ENCODE measurements around the gene KRTAP4-1. TPM values are rescaled to one million over a fixed set of nuclear protein-coding genes. Genes with fewer than 3 reads are reported as not detected.

The KRTAP4-1 gene
- polyA plus RNA-seq, 1 experiment = 0.12 TPM

DNA sequence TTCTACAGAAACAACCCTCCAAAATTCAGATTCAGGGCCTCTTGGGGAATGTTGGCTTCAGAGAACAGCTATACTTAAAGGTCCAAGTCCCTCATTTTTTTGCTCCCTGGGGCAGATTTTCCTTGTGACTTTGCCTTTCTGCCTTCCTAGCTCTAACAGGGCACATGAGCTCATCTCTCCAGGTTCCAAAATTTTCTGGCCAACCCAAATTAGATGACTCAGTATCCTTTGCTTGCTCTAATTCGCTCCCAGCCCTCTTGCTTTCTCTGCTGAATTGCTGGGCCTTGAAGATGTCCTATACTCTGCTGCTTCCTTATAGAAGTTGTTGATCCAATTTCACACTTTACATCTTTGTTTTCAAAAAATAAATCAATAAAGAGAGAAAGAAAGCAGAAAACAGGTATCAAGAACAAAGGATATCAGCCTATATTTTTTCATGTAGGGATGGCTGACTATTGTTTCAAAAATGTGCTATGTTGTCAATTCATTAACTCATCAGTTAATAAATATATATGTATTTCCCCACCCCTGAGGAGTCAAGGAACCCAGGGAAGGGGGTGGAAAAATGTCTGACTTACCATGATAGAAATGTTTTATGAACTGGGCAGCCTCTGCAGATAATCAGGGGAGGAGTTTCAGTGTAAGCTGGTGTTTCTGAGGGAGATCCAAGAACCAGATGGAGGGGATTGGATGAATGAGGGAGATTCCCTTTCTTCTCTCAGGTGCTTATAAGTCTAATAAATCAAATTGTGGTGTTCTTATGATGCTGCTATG, 5.7 kb downstream of the KRTAP4-1 start:
- POLR2A ChIA-PET = no interaction called here
- CTCF ChIA-PET = no interaction called here
- no peak for DNase-seq (ENCODE audit: low read depth)

DNA sequence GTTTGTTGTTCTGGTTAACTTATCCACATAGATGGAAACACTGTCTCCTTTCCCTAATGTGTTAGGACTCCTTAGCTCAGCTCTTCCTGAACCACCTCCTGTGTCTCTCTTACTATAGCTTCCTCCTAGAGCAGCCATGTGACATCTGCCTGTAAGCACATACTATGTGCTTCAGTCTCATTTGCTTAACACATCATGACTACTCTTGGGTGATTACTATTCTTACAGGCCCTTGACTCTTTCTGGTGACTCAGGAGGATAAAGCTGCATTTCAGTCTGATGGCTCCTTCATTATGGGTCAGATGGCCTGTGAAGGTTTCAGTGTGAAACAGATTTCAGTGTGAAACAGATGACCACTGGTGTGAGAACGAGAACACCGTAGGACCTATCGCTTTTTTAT, 6.4 kb downstream of the KRTAP4-1 start:
- Histone ChIP-seq H3K4me3 (ENCODE audit: low read depth, low read length) (no peak overlapping the region), H3K36me3 (ENCODE audit: control insufficient read depth, insufficient read depth, low read length) (no peaks in the 10 kb centered on the region), H3K27me3 (ENCODE audit: control insufficient read depth, insufficient read depth, low read length) (no peaks in the 10 kb centered on the region)
- POLR2A ChIA-PET = no interaction called here
- TF ChIP-seq, protein P1, sequence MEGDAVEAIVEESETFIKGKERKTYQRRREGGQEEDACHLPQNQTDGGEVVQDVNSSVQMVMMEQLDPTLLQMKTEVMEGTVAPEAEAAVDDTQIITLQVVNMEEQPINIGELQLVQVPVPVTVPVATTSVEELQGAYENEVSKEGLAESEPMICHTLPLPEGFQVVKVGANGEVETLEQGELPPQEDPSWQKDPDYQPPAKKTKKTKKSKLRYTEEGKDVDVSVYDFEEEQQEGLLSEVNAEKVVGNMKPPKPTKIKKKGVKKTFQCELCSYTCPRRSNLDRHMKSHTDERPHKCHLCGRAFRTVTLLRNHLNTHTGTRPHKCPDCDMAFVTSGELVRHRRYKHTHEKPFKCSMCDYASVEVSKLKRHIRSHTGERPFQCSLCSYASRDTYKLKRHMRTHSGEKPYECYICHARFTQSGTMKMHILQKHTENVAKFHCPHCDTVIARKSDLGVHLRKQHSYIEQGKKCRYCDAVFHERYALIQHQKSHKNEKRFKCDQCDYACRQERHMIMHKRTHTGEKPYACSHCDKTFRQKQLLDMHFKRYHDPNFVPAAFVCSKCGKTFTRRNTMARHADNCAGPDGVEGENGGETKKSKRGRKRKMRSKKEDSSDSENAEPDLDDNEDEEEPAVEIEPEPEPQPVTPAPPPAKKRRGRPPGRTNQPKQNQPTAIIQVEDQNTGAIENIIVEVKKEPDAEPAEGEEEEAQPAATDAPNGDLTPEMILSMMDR (IDR thresholded peaks at IDR 0.05; ENCODE audit: insufficient read depth, low read depth, low read length) = no peak
- CTCF ChIA-PET = no interaction called here
- no peak for DNase-seq (ENCODE audit: low read depth)

More for the DNA sequence above, 5.7 kb downstream of the KRTAP4-1 start:
- H3K36me3 ChIP-seq (ENCODE audit: control insufficient read depth, insufficient read depth, low read length) = no peaks in the 10 kb centered on the region
- no peaks in the 10 kb centered on the region for H3K27me3 ChIP-seq (ENCODE audit: control insufficient read depth, insufficient read depth, low read length)
- H3K4me3 ChIP-seq (ENCODE audit: low read depth, low read length) = no peak overlapping the region
- TF ChIP-seq, protein P1 (IDR thresholded peaks at IDR 0.05; ENCODE audit: insufficient read depth, low read depth, low read length) = no peak

DNA sequence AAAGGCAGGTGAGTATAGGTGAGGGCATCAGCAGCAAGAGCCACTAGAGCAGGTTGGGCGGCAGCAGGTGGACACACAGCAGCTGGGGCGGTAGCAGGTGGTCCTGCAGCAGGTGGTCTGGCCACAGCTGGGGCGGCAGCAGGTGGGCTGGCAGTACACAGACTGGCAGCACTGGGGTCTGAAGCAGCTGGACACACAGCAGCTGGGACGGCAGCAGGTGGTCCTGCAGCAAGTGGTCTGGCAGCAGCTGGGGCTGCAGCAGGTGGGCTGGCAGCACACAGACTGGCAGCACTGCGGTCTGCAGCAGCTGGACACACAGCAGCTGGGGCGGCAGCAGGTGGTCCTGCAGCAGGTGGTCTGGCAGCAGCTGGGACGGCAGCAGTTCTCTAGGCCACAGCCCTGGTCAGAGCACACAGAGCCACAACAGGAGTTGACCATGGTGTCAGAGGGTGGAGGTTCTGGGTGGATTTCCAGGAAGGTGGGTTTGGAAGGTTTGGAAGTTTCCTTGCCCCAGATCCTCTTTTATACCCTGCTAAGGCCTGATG, 6.9 kb downstream of the KRTAP4-1 start, which contains the start of gene KRTAP4-2:
Gene KRTAP4-2, minus strand, starts transcription at position 495 of the 545 bp plus-strand sequence. Its CDS starts 57 bp downstream, at position 438.
- POLR2A ChIA-PET = no interaction called here
- DNase-seq (ENCODE audit: low read depth) = no peak
- Histone ChIP-seq H3K27me3 (ENCODE audit: control insufficient read depth, insufficient read depth, low read length) (no peaks in the 10 kb centered on the region), H3K36me3 (ENCODE audit: control insufficient read depth, insufficient read depth, low read length) (no peaks in the 10 kb centered on the region), H3K4me3 (ENCODE audit: low read depth, low read length) (no peak within 1 kb of the TSS)
- CTCF ChIA-PET = no interaction called here
- TF ChIP-seq, protein P1 (IDR thresholded peaks at IDR 0.05; ENCODE audit: insufficient read depth, low read depth, low read length) = no peak

DNA sequence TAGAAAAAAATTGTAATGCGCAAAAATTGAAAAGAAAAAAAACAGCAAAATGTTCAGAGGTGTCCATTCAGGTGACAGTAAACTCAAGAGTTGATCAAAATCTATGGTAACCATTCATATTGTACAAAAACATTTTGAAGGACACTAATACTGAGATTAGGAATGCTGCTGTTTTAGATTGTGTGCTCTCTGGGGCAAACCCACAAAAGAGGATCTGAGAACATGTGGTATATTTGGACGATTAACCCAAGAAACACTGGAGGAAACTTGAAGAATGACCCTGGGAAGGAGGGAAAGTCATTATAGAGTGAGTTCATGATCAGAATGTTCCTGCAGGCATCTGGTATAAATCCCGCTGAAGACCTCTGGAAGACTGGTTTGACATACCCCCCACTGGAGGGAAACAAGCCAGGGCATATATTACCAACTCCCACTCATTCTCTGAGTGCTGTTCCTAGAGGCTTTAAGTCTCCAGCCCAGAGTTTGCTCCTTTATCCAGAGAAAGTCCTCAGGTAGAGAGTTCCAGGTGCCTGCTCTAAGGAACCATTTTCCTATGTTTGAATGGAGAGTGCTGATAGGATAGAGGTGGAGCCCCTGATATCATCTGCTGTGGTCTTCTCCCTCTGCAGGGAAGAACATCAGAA, 7.8 kb downstream of the KRTAP4-1 start:
- TF ChIP-seq, protein P1 (IDR thresholded peaks at IDR 0.05; ENCODE audit: insufficient read depth, low read depth, low read length) = no peak
- H3K36me3 ChIP-seq (ENCODE audit: control insufficient read depth, insufficient read depth, low read length) = no peaks in the 10 kb centered on the region
- no peaks in the 10 kb centered on the region for H3K27me3 ChIP-seq (ENCODE audit: control insufficient read depth, insufficient read depth, low read length)
- no peak overlapping the region for H3K4me3 ChIP-seq (ENCODE audit: low read depth, low read length)
- DNase-seq (ENCODE audit: low read depth) = no peak
- CTCF ChIA-PET = no interaction called here
- POLR2A ChIA-PET = no interaction called here

DNA sequence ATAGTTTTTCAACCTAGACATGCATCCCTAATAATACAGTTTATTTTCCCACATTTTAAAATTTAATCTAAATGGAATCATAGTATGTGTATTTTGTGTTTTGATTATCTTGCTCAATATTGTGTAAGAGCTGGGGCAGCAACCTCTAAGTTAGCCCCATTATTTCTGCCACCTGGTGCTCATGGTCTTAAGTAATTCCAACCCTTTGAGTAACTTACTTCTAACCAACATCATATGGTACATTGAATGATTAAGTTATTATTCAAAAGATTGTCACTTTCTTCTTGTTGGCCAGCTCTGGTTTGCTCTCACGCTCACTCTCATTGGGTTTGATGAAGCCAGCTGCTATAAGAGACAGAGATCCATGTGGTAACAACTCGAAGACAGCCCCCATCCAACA, 12.8 kb downstream of the KRTAP4-1 start:
- no peak for DNase-seq (ENCODE audit: low read depth)
- no peaks in the 10 kb centered on the region for H3K27me3 ChIP-seq (ENCODE audit: control insufficient read depth, insufficient read depth, low read length)
- CTCF ChIA-PET = interaction anchor here (0.6 to 1.4 kb wide), 2 partner anchors 144 to 377 kb away, joined by 4 read pairs; no protein-coding TSS in a partner anchor
- TF ChIP-seq, protein P1 (IDR thresholded peaks at IDR 0.05; ENCODE audit: insufficient read depth, low read depth, low read length) = no peak
- no peak overlapping the region for H3K4me3 ChIP-seq (ENCODE audit: low read depth, low read length)
- H3K36me3 ChIP-seq (ENCODE audit: control insufficient read depth, insufficient read depth, low read length) = no peaks in the 10 kb centered on the region
- POLR2A ChIA-PET = interaction anchor here (0.6 kb wide), 1 partner anchor 124 kb away, joined by 3 read pairs; no protein-coding TSS in a partner anchor
